SH-SY5Y (cell line): ENCODE measurements around the gene CGRRF1.

ENCODE experiments used
- GATA2 ChIP-seq: IDR thresholded peaks from 2 replicates; pipeline ENCODE4 v1.6.1; 2011; ENCODE audit warnings: mild to moderate bottlenecking, low read depth, low read length
- GATA3 ChIP-seq: IDR thresholded peaks from 2 replicates; pipeline ENCODE4 v1.6.1; 2011; ENCODE audit warnings: low read depth, mild to moderate bottlenecking, low read length, moderate library complexity

Gene CGRRF1

GRCh38 chr14:54509546-54510501 lies at the start of gene CGRRF1:
CGRRF1 (plus strand) TSS chr14:54509906; CDS start chr14:54509960, 54 bp downstream.
- no peak for TF ChIP-seq GATA3
- no peak for TF ChIP-seq GATA2

GRCh38 chr14:54462048-54462447 lies 47.7 kb upstream of the CGRRF1 start:
- TF ChIP-seq GATA2 = no peak
- no peak for TF ChIP-seq GATA3

GRCh38 chr14:54465654-54466053 lies 44.1 kb upstream of the CGRRF1 start:
- no peak for TF ChIP-seq GATA3
- TF ChIP-seq GATA2 = peak; percentile 64

- no peak for TF ChIP-seq GATA3
- TF ChIP-seq GATA2 = no peak
Observed at GRCh38 chr14:54467280-54467679, 42.4 kb upstream of the CGRRF1 start.

GRCh38 chr14:54470701-54471100 lies 39.0 kb upstream of the CGRRF1 start:
- TF ChIP-seq GATA3 (no peak), GATA2 (no peak)

- no peak for TF ChIP-seq GATA3
- no peak for TF ChIP-seq GATA2
Observed at GRCh38 chr14:54471641-54472040, 38.1 kb upstream of the CGRRF1 start.

- TF ChIP-seq GATA2 (no peak), GATA3 (no peak)
Observed at GRCh38 chr14:54472315-54472714, 37.4 kb upstream of the CGRRF1 start.

- no peak for TF ChIP-seq GATA3
- TF ChIP-seq GATA2 = no peak
Observed at GRCh38 chr14:54474232-54474793, 35.4 kb upstream of the CGRRF1 start.

- no peak for TF ChIP-seq GATA2
- TF ChIP-seq GATA3 = no peak
Observed at GRCh38 chr14:54475187-54475899, 34.4 kb upstream of the CGRRF1 start.

GRCh38 chr14:54475911-54476310 lies 33.8 kb upstream of the CGRRF1 start:
- TF ChIP-seq GATA3 (no peak), GATA2 (no peak)

GRCh38 chr14:54478636-54479215 lies 31.0 kb upstream of the CGRRF1 start:
- TF ChIP-seq GATA2 (no peak), GATA3 (no peak)

GRCh38 chr14:54480830-54481562 lies 28.7 kb upstream of the CGRRF1 start:
- TF ChIP-seq GATA3 (no peak), GATA2 (no peak)

- TF ChIP-seq GATA3 = no peak
- no peak for TF ChIP-seq GATA2
Observed at GRCh38 chr14:54481695-54482094, 28.0 kb upstream of the CGRRF1 start.

GRCh38 chr14:54483073-54483745 lies 26.5 kb upstream of the CGRRF1 start:
- TF ChIP-seq GATA2 (no peak), GATA3 (no peak)
